NCI-H2196 (cell line): ENCODE data around the gene GID8.
A peak's percentile ranks its signal among the peaks of the same experiment; 100 is the strongest.

ENCODE experiments used
- DNase-seq: peaks from one replicate; lab custom pipeline; 2025; ENCODE audit not compliant: unreplicated experiment; lab: John Stamatoyannopoulos, UW

GID8 gene

DNA sequence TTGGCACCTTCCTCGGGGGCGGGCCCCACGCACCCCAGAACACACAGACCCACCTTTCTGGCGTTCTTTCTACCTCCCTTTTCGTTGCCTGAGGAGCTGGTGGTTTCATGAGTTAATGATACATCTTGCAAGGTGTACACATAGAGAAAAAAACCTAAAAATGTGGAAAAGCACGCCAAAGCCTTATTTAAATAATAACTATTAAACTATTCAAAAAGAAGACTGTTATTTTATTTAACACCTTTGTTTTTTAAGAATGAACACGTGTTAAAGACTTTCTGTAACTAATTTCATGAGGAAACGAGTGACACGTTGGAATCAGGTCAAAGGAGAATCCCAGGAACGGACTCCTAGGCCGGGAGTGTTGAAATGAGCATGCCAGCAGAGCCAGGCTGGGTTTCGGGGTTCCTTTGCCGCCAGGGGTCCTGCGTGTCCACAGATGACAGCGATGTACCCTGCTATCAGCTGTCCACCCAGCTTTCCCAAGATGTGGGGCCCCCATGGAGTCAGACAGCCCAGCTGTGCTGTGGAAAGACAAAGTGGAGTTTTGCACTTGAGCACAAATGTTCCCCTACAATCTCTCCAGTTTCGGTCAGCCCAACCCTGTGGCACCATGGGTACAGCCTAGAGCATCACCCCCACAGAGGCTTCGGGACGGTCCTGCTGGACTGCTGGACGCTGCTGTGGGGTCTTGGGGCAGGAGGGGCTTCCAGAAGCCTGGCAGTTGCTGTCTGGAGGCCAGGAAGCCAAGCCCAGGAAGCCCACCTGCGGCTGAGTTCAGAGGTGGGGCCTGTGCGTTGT, 30.6 kb downstream of the GID8 start:
- DNase-seq = no peak

DNA sequence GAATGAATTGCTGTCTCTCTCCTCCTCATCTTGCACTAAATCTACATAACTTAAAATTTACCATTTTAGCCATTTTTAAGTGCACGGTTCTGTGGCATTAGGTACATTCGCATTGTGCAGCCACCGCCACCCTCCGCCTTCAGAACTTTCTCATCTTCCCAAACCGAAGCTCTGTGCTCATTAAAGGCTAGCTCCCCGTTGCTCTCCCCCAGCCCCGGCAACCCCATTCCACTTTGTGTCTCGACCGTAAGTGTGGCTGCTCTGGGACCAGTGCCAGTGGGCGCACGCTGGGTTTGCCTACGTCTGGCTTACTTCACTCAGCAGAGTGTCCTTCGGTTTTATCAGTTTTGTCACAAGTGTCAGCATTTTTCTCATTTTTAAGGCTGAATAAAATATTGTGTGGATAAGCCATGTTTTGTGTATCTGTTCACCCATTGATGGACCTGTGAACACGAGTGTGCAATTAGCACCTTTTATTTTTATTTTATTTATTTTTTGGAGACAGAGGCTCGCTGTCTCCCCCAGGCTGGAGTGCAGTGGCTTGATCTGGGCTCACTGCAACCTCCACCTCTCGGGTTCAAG, 31.3 kb downstream of the GID8 start:
- DNase-seq = no peak

DNA sequence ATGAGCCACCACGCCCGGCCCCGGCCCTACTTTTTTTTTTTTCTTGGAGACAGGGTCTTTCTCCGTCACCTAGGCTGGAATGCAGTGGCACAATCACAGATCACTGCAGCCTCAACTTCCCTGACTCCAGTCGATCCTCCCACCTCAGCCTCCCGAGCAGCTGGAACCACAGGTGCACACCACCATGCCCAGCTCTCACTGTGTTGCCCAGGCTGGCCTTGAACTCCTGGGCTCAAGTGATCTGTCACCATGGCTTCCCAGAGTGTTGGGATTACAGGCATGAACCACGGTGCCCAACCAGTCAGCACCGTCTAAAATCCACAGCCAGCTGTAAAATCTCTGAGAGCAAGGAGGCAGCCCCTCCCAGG, 32.0 kb downstream of the GID8 start:
- no peak for DNase-seq

DNA sequence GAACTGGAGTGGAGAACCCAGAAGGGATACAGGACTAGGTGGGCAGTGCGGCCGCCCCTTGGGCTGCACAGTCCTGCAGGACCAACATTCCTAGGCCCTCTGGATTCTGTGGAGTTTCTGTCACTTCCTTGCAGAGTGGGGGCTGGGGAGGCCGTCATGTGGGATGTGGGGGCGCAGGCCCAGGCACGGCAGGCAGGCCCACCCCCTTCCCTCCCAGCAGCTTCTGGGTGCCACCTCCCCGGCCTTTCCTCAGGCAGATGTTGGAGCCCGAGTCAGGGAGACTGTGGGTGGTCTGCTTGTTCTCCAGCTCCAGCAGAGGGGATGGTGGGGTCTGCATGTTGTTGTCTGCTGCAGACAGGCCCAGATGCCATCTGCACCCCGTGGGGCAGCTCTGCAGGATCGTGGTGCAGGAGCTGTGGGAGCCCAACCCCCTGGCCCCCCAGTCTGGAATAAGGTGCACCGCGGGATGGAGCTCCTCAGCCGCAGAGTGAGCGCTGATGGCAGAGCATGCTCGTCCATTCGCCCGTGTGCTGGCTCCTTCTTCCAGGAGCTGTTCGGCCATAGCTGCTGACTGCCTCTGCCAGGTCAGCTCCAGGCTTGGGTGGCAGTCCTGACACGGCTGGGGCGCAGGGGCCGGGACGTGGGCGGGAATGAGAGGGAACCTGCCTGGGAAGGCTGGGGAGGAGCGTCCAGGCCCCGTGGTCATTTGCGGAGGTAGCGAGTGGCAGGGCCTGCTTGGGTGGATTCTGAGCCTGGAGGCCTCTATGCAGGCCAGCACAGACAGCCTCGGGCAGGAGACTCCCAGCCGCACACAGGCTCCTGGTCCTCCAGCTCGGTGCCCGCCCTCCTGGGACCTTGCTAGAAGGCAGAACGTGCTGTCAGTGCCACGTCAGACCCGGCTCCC, 32.6 kb downstream of the GID8 start:
- DNase-seq = no peak

DNA sequence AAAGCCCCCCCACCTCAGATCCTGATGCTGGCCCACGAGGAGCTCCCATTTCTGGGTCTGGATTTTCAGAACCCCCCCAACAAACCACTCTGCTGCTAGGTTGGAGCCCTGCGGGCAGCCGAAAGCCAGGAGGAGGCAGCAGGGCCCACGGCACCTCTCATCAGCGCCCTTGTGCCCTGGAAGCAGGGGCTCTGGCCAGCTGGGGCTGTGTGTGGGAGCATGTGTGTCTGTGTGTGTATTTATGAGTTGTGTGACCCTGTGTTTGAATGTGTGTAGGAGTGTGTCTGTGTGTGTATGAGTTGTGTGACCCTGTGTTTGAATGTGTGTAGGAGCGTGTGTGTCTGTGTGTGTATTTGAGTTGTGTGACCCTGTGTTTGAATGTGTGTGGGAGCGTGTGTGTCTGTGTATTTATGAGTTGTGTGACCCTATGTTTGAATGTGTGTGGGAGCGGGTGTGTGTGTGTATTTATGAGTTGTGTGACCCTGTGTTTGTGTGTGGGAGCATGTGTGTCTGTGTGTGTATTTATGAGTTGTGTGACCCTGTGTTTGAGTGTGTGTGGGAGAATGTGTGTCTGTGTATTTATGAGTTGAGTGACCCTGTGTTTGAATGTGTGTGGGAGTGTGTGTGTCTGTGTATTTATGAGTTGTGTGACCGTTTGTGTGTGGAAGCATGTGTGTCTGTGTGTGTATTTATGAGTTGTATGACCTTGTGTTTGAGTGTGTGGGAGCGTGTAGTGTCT, 33.4 kb downstream of the GID8 start:
- DNase-seq = no peak

DNA sequence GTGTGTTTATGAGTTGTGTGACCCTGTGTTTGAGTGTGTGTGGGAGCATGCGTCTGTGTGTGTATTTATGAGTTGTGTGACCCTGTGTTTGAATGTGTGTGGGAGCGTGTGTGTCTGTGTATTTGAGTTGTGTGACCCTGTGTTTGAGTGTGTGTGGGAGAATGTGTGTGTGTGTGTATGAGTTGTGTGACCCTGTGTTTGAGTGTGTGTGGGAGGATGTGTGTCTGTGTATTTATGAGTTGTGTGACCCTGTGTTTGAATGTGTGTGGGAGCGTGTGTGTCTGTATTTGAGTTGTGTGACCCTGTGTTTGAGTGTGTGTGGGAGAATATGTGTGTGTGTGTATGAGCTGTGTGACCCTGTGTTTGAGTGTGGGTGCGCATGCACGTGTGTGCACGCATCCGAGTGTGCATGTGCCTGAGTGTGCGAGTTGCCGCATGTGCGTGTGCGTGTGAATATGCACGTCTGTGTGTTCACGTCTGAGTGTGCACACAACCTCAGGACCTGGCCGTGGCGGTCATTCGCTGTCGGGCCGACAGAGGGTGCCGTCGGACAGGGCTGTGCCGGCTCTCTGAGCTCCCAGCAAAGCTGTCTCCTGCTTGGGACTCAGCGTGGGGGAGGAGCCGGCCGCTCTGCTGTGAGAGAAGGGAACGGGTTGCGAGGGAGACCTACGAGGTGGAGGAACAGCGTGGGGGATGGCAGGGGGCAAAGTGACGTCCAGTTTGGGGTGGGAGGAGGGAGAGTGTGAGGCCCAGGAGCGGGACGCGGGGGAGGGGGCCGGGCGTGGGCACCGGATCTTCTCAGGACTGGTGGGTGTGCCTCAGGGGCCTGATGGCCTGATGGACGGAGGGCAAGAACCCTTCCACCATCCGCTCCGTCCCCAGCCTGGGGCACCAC, 34.2 kb downstream of the GID8 start:
- DNase-seq = peak; percentile 86

DNA sequence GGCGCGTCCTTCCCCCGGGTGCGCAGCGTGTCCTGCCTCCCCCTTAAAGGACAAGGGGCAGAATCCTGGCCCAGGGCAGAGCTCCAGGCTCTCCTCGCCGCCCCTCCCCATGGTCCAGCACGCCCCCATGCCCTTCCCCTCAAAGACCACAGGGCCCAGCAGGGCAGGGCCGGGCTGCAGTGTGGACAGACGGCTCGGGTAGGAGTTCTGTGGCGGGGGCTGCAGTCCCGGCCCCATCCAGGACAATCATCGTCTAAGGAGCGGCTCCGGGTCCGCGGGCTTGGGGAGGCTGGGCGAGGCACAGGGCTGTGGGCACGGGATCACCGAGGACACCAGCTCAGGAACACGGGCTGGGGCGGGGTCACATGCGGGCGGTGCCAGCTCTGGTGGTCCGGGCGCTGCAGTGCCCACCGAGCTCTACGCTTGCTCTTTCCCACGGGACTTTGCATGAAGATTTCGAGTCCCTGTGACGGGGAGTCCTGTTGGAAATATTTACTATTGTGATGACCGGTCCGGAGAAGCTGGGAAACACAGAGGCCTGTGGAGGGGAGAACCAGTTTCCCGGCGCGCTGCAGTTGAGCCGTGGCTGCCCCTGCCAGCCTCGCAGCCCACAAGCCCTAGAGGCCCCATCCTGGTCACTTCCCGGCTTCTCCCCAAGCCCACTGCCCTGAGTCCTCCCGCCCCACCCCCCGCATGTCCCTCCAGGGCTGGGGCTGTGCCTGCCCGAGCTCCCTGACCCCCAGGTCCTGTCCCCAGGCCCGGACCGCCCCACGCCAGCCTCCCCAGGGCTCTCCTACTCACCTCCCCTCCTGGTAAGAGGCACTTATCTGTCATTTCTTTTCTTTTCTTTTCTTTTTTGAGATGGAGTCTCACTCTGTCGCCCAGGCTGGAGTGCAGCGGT, 35.1 kb downstream of the GID8 start:
- DNase-seq = no peak

DNA sequence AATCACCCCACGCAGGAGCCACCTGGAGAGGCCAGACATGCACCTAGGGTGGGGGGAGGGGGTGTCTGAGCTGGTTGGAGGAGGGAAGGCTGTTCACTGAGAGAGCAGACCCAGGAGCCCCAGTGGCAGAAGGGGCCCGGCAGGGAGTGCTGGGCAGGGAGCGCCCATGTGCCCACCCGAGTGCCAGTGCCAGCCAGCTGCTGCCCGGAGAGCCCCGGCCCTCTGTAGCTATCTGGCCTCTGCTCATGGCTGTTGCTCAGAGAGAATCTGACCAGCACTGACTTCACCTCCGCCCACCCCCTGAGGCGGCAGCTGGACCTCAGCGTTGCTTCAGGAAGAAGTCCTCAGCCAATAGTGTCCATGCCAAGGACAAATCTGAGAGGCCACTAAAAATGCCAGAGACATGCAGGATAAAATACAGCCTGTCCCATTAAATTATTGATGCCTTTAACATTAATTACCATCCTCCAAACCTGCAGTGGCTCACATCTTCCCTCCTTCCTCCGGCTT, 37.4 kb downstream of the GID8 start:
- DNase-seq = no peak

DNA sequence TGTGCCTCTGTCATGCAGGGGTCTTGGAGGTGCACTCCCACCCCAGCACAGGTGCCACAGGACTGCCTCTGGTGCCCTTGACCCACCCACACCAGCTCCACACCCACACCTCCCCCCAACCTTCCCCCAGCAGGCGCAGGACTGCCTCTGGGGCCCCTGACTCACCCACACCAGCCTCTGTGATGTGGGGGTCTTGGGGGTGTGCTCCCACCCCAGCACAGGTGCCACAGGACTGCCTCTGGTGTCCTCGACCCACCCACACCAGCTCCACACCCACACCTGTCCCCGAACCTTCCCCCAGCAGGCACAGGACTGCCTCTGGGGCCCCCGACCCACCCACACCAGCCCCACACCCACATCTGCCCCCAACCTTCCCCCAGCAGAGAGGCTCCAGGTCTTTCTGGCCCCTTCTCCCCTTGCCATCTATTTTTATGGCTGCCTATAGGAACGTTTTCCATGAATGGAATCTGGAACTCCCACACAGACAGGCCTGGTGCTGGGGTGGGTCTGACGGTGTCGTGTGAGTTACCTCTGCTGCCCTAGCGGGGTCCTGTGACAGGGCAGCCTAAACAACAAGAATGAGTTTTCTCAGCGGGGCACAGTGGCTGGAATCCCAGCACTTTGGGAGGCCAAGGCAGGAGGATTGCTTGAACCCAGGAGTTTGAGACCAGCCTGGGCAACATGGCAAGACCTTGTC, 38.0 kb downstream of the GID8 start:
- no peak for DNase-seq

DNA sequence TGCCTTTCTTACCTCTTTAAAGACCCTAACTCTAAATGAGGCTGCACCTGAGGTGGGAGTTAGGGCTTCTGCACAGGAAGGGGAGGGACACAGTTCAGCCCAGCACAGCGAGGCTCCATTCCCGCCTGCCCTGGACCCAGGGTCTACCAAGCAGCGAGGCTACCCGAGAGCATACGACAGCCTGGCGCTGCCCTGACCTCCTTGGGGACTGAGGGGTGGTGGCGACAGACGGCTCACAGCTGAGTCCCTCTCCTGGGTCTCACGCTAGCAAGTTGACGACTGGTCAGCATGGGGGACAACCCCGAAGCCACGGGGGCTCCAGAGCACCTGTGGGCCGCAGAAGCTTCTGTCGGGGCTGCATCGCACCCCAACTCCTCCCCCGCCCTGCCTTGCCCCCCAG, 38.9 kb downstream of the GID8 start:
- no peak for DNase-seq

DNA sequence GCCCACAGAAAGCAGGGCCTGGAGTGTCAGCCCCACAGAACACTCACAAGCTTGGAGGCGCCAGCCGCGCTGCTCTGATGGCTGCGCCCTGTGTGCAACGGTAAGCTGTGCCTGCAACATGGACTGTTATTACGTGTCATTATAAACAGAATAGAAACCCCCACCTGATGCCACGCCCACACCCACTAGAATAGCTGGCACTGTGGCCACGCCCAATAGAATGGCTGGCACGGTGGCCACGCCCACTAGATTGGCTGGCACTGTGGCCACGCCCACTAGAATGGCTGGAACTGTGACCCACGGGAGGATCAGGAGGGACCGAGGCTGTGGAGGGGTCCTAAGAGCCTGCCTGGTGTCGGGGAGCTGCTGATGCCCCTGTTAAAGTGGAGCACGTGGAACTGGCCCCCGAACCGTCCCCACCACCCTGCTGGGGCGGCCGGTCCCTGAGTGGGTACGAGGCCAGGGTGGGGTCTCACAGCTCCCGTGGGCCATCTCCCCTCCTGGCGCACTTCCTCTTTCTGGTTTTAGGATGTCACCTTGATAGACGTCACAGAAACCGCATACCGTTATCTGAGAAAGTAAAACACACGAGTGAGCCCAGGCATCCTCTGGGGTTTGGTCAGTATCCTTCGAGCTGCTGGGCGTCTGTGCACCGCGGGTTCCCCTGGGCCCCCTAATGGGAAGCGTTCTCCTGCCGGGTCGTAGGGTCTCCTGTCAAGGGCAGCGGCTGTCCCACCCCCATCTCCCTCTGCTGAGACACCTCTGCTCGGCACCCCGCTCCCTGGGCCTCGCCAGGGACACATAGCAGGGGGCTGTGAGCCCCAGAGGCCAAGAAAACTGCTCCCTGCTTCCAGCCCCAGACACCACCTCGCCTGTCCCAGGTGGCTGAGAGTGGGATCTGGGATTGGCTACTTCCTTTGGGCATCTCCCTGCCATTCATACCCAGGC, 39.9 kb downstream of the GID8 start:
- peak; percentile 67 for DNase-seq

DNA sequence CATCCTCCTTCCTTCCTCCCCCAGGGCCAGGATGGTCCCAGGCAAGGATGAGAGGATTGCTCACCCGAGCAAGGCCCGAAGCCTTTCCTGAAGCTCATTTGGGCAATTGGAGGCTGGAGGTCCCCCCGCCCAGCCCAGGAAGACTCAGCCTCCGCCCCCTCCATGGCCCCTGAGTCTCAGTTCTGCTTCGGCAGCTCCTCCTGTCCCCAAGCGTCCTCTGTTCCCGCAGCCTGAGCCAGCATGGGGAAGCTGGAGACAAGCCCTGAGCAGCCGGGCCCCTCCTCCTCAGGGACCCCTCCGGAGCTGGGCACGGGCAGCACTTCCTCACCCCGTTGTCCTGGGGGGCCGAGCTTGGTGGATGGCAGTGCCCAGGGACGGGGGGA, 40.6 kb downstream of the GID8 start:
- DNase-seq = no peak

DNA sequence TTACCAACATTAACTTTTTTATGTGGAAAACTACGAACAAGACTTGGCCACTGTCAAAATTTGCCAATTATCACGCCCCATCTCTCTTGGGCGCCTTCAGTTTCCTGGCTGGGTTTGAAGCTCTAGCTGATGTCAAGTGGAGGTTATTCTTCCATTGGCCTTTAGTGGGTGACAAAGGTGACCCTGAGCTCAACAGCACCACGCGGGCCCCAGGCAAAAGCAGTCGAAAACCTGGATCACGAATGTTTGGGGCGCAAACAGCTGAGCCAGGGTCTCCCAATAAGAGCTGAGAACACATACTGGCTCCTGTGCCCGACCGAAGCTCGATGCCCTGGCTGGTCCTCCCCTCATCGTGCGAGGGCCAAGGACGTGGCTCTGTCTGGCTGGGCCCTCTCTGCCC, 41.4 kb downstream of the GID8 start:
- no peak for DNase-seq

DNA sequence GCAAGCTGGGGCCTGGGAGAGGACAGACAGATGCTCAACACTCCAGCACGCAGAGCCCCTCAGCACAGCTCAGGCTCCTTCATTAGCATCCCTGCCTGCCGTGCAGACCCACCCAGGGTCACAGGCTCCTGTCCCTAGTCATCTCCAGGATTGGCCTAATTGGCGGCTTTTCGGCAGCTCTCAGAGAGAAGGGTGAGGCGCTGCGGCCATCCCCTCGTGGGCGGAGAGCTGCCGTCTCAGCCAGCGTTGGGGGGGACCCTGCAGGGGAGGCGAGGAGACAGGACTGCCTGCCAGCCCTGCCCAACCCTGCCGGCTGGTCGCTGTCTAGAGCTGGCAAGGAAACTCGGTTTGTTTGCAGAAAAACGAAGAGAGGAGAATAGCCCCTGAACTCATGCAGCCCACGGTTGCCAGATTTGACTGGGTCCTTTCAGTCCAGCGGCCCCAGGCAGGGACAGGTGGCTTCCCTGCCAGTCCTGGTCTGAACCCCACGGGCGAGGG, 42.0 kb downstream of the GID8 start:
- no peak for DNase-seq

DNA sequence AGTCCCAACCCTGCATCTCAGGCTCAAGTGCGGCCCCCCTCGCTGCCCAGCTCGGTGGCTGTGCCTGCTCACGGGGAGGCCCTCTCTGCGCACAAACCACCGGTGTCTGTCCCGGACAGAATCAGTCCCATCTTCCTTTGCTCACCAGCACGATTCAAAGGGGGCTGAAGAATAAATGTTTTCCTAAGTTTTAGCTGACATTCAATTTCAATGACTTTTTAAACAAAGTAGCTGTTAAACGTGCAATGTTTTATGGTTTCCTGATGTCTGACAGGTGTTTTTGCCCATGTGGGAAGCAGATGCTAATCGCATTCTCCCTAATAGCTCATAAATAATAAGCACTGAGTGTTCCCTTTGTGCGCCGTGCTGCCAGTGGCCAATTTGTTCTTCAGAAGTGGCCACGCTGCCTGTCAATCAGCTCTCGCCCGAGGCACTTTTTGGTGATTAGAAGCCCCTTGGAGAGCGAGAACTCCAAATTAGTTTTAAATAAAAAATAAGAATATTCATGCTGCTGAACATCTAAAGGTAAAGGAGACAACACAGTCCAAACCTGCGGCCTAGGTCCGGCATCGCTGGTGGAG, 42.5 kb downstream of the GID8 start:
- no peak for DNase-seq

DNA sequence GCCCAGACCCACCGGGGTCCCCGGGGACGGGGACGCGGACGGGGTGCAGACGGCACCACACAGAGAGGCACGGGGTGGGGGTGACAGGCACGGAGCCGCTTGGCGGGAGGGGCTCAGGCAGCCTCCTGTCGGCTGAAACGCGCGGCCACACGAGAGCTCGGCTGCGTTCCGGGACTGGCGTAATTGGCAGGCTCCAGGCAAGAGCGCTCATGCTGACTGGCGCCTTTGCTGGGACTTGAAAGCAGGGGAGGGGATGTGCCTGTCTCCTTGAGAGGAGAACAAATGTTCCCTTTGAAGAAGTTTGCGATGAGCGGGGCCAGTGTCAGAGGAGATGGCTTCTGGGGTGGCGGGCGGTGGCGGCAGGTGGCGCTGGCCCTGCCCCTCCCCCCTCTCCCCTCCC, 43.0 kb downstream of the GID8 start:
- no peak for DNase-seq
